Muscle of leg (tissue), 11 donors: ENCODE data around the gene GOLPH3L. TPM values are rescaled to one million over a fixed set of nuclear protein-coding genes. Genes with fewer than 3 reads are reported as not detected.
A peak's percentile ranks its signal among the peaks of the same experiment; 100 is the strongest.
"Not testable (repeated sequence)": the region's sequence is repeated elsewhere in the genome, so short reads cannot be mapped to it uniquely, and the experiment has no call there.

Experiments
- DNase-seq: peaks from one replicate; pipeline ENCODE4 v3.0.0; 2013
- H3K27ac ChIP-seq: one replicate; pipeline ENCODE4 v1.5.1; 2013; ENCODE audit warnings: mild to moderate bottlenecking, low read length, control low read depth
- H3K27me3 ChIP-seq: one replicate; pipeline ENCODE4 v1.6.1; 2013; ENCODE audit warnings: low read length; ENCODE audit not compliant: control insufficient read depth, insufficient read depth
- H3K36me3 ChIP-seq: one replicate; pipeline ENCODE4 v1.6.1; 2013; ENCODE audit warnings: low read length; ENCODE audit not compliant: control insufficient read depth, insufficient read depth
- H3K4me1 ChIP-seq: one replicate; pipeline ENCODE4 v1.6.1; 2013; ENCODE audit warnings: low read length; ENCODE audit not compliant: control insufficient read depth, insufficient read depth
- H3K4me3 ChIP-seq: one replicate; pipeline ENCODE4 v1.5.1; 2013; ENCODE audit warnings: low read length, control low read depth
- H3K9me3 ChIP-seq: replicated peaks from 2 replicates; pipeline ENCODE4 v1.6.1; 2013; ENCODE audit warnings: low read depth, low read length; ENCODE audit not compliant: control insufficient read depth
- WGBS: methylation state at CpG from one replicate; pipeline ENCODE4 v1.1.5; 2013; ENCODE audit warnings: missing lambda C conversion rate; ENCODE audit not compliant: insufficient coverage; 5-methylcytosine and 5-hydroxymethylcytosine counted together
- polyA plus RNA-seq, 8 donors: library from polyadenylated mRNA; unstranded; fragments of 120-200 nt; gene quantifications; one replicate each; pipeline versions ENCODE4 v1.2.1 to v1.2.3, GENCODE V29; 2013; ENCODE audit warnings: inconsistent platforms in 1 of 8, low replicate concordance in 1 of 8; ENCODE audit not compliant: insufficient read length in 8 of 8, insufficient read depth in 1 of 8
- total RNA-seq: library from RNA; stranded (reverse); fragments of 120-200 nt; gene quantifications from one replicate; pipeline ENCODE4 v1.2.4, GENCODE V29; 2013

The GOLPH3L gene
- total and polyA plus RNA-seq, 9 donors = 9.3 to 23.6 (median 17.2) TPM

DNA sequence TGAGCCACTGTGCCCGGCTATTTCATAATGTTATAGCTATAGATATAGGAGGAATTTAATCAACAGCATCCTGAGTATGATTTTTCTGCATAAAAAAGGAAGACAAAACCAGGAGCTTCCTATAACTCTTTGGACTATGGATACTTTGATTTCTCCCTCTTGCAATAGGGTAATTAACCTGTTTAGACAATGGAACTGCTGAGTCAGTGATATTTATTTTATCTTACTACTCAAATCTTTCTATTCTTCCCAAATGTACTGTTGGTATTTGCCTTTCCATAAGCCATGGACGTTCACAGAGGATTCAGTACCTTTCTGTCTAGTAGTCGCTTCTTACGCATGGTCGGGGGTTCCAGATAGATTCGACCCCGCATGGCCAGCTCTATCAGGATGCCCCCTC, 33.6 kb downstream of the GOLPH3L start:
- Histone ChIP-seq H3K9me3 (no peaks in the 10 kb centered on the region), H3K36me3 (peaks cover 16% of the 10 kb centered on the region), H3K4me3 (no peak overlapping the region), H3K4me1 (no peaks in the 10 kb centered on the region), H3K27me3 (no peaks in the 10 kb centered on the region), H3K27ac (no peak overlapping the region)
- DNase-seq = no peak
- WGBS = 98% methylated on average over 6 of the region's 7 CpGs

DNA sequence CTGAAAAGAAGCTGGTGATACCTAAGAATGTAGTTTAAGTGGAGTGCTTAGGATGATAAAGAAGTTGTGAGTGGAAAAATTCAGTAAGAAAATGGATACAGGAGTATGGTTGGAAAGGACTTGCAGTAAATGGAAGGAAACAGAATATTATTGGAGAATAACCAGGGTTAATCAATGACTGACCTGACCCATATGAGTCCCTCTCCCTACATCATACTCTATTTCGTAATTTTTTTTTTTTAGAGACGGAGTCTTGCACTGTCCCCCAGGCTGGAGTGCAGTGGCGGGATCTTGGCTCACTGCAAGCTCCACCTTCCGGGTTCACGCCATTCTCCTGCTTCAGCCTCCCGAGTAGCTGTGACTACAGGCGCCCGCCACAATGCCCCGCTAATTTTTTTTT, 34.1 kb downstream of the GOLPH3L start:
- H3K36me3 ChIP-seq = peaks cover 17% of the 10 kb centered on the region
- no peak overlapping the region for H3K4me3 ChIP-seq
- H3K27me3 ChIP-seq = no peaks in the 10 kb centered on the region
- 90% methylated on average over 6 of the region's 9 CpGs for WGBS
- DNase-seq = no peak
- no peak overlapping the region for H3K27ac ChIP-seq
- no peaks in the 10 kb centered on the region for H3K4me1 ChIP-seq
- H3K9me3 ChIP-seq = no peaks in the 10 kb centered on the region

GRCh38 chr1:150661156-150661555, 35.8 kb downstream of the GOLPH3L start:
- peaks cover 15% of the 10 kb centered on the region for H3K36me3 ChIP-seq
- WGBS = no CpG with 5 or more reads among the region's 5 CpGs

GRCh38 chr1:150660584-150660983, 36.4 kb downstream of the GOLPH3L start:
- DNase-seq = no peak
- Histone ChIP-seq H3K4me1 (no peaks in the 10 kb centered on the region), H3K4me3 (no peak overlapping the region), H3K27me3 (no peaks in the 10 kb centered on the region), H3K36me3 (peaks cover 15% of the 10 kb centered on the region), H3K27ac (no peak overlapping the region), H3K9me3 (no peaks in the 10 kb centered on the region)
- no CpG with 5 or more reads among the region's 4 CpGs for WGBS

More at GRCh38 chr1:150661156-150661555, 35.8 kb downstream of the GOLPH3L start:
- no peaks in the 10 kb centered on the region for H3K27me3 ChIP-seq
- H3K4me3 ChIP-seq = no peak overlapping the region
- H3K4me1 ChIP-seq = no peaks in the 10 kb centered on the region
- no peak for DNase-seq
- H3K9me3 ChIP-seq = no peaks in the 10 kb centered on the region
- no peak overlapping the region for H3K27ac ChIP-seq

DNA sequence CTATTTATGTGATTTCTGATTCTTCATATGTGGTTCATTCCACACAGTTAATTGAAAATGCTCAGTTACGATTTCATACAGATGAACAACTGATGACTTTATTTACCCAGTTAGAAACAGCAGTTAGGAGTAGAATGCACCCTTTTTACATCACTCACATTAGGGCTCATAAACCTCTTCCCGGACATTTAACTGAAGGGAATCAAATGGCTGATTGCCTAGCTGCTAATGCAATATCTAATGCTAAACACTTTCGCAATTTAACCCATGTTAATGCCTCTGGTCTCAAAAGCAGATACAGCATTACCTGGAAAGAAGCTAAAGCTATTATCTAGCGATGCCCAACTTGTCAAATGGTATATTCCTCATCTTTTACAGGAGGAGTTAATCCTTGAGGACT, 39.9 kb downstream of the GOLPH3L start:
- H3K9me3 ChIP-seq, H3K4me3 ChIP-seq: not testable (repeated sequence)
- 60% methylated on average over 1 of the region's 4 CpGs for WGBS

DNA sequence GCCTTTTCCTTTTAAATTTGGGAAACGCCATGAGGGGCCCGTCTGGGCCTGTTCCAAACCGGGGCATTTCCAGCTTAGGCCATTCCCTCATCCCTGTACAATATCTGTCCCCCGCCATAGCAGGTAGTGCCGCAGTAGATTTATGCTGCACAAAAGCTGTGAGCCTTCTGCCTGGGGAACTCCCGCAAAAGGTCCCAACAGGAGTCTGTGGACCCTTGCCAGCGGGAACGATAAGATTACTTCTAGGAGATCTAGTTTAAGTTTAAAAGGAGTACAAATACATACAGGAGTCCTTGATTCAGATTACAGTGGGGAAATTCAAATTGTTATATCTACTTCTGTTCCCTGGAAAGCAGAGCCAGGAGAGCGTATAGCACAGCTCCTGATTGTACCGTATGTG, 42.3 kb downstream of the GOLPH3L start:
- not testable (repeated sequence) for H3K4me3 ChIP-seq, H3K4me1 ChIP-seq, H3K27me3 ChIP-seq, H3K27ac ChIP-seq, H3K36me3 ChIP-seq, H3K9me3 ChIP-seq, DNase-seq
- 83% methylated on average over 3 of the region's 10 CpGs for WGBS

More for the DNA sequence above, 39.9 kb downstream of the GOLPH3L start:
- H3K27me3 ChIP-seq, H3K4me1 ChIP-seq, H3K27ac ChIP-seq, DNase-seq: not testable (repeated sequence)
- H3K36me3 ChIP-seq = peaks cover 13% of the 10 kb centered on the region

DNA sequence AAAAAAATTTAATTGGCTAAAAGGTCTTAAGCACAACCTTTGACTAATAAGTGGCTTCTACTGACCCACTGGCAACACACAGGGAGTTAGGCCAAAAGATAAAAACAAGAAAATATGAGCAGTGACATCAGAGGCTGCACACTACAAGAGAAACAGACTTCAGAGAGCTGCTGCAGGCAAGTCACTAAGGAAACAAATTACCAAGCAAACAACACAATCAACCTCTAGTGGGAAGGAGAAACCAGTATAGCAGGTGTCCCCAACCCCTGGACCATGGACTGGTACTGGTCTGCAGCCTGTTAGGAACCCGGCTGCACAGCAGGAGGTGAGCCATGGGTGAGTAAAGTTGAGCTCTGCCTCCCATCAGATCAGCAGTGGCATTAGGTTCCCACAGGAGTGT, 46.8 kb downstream of the GOLPH3L start:
- Histone ChIP-seq H3K36me3 (peaks cover 24% of the 10 kb centered on the region), H3K27me3 (no peaks in the 10 kb centered on the region), H3K9me3 (no peaks in the 10 kb centered on the region), H3K4me3 (no peak overlapping the region), H3K4me1 (no peaks in the 10 kb centered on the region), H3K27ac (no peak overlapping the region)
- 86% methylated on average over 1 of the region's 1 CpG for WGBS
- DNase-seq = no peak

GRCh38 chr1:150649441-150650075, 47.4 kb downstream of the GOLPH3L start:
- Histone ChIP-seq H3K4me1 (no peaks in the 10 kb centered on the region), H3K27ac (no peak overlapping the region), H3K9me3 (no peaks in the 10 kb centered on the region), H3K4me3 (no peak overlapping the region), H3K27me3 (no peaks in the 10 kb centered on the region), H3K36me3 (peaks cover 24% of the 10 kb centered on the region)
- WGBS = 80% methylated on average over 1 of the region's 5 CpGs
- no peak for DNase-seq

- Histone ChIP-seq H3K4me1 (no peaks in the 10 kb centered on the region), H3K4me3 (no peak overlapping the region), H3K9me3 (no peaks in the 10 kb centered on the region), H3K27ac (no peak overlapping the region), H3K27me3 (no peaks in the 10 kb centered on the region), H3K36me3 (peaks cover 5% of the 10 kb centered on the region)
- WGBS = 20% methylated on average over 1 of the region's 4 CpGs
- DNase-seq = peak; percentile 27
Observed at GRCh38 chr1:150642296-150642695, 54.7 kb downstream of the GOLPH3L start.

DNA sequence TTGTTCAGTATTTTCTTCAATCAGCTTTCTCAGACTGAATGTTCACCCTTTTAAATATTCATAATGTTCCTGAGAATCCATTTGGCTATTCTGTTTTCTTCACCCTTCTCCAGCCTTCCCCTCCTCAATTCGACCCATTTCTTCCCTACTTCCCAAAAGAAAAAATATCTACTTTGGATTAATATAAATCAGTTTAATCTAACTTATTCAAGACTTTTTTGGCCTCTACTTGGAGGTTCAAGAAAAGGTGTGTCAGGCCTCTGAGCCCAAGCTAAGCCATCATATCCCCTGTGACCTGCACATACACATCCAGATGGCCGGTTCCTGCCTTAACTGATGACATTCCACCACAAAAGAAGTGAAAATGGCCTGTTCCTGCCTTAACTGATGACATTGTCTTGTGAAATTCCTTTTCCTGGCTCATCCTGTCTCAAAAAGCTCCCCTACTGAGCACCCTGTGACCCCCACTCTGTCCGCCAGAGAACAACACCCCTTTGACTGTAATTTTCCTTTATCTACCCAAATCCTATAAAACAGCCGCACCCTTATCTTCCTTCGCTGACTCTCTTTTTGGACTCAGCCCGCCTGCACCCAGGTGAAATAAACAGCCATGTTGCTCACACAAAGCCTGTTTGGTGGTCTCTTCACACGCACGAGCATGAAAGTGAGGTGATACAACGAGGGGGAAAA, 55.7 kb downstream of the GOLPH3L start:
- not testable (repeated sequence) for H3K4me3 ChIP-seq, H3K4me1 ChIP-seq, DNase-seq, H3K9me3 ChIP-seq, H3K36me3 ChIP-seq, H3K27ac ChIP-seq, H3K27me3 ChIP-seq
- whole genome bisulfite sequencing = 96% methylated on average over 3 of the region's 9 CpGs
